ENCODE results near the gene MARS1. TPM values are rescaled to one million over a fixed set of nuclear protein-coding genes. Genes with fewer than 3 reads are reported as not detected.
A peak's percentile ranks its signal among the peaks of the same experiment; 100 is the strongest.

MARS1 gene
- polyA plus RNA-seq, 3 donors: 31.7 to 67.0 (median 42.7) TPM

DNA sequence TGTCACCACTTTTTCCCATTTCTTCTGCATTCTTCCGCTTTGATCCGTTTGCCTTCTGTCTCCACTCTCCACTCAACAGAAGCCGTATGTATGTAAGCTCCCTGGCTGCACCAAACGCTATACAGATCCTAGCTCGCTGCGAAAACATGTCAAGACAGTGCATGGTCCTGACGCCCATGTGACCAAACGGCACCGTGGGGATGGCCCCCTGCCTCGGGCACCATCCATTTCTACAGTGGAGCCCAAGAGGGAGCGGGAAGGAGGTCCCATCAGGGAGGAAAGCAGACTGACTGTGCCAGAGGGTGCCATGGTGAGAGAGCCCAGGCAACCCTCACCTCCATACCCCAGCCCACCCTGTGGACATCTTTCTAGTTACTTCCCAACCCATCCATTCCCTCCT, 20.0 kb upstream of the MARS1 start:
- WGBS, 3 donors: 70 to 87% (median 87%) methylated on average over 11 of the region's 11 CpGs
- H3K27ac ChIP-seq (ENCODE audit: low read depth, low read length): no peak overlapping the region

DNA sequence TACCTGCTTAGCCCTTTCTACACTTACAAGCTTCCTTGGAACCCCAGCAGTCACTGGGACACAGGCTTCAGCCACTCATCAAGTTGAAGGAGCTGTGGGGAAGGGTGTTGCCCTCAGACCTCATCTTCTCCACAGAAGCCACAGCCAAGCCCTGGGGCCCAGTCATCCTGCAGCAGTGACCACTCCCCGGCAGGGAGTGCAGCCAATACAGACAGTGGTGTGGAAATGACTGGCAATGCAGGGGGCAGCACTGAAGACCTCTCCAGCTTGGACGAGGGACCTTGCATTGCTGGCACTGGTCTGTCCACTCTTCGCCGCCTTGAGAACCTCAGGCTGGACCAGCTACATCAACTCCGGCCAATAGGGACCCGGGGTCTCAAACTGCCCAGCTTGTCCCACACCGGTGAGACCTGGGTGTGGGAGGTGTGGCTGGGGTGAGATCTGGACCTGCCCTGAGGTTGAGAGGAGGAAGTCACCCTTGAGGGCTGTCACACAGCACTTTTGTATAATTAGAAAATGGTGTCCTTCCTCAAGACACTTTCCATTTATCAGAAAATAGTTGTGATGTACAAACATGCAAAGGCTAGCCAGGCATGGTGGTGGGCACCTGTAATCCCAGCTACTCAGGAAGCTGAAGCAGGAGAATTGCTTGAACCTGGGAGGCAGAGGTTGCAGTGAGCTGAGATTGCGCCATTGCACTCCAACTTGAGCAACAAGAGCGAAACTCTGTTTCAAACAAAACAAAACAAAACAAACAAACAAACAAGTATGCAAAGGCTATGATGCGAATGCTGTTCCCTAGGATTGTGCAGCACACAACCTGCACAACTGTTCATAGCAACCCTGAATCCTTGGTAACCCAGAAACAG, 18.3 kb upstream of the MARS1 start:
- H3K27ac ChIP-seq (ENCODE audit: low read depth, low read length): no peak overlapping the region
- 81 to 83% (median 82%) methylated on average over 10 of the region's 10 CpGs for WGBS, 3 donors

DNA sequence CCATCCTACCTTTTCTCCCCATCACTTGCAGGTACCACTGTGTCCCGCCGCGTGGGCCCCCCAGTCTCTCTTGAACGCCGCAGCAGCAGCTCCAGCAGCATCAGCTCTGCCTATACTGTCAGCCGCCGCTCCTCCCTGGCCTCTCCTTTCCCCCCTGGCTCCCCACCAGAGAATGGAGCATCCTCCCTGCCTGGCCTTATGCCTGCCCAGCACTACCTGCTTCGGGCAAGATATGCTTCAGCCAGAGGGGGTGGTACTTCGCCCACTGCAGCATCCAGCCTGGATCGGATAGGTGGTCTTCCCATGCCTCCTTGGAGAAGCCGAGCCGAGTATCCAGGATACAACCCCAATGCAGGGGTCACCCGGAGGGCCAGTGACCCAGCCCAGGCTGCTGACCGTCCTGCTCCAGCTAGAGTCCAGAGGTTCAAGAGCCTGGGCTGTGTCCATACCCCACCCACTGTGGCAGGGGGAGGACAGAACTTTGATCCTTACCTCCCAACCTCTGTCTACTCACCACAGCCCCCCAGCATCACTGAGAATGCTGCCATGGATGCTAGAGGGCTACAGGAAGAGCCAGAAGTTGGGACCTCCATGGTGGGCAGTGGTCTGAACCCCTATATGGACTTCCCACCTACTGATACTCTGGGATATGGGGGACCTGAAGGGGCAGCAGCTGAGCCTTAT, 17.4 kb upstream of the MARS1 start:
- WGBS, 3 donors: 89 to 95% (median 95%) methylated on average over 14 of the region's 14 CpGs
- no peak overlapping the region for H3K27ac ChIP-seq (ENCODE audit: low read depth, low read length)

DNA sequence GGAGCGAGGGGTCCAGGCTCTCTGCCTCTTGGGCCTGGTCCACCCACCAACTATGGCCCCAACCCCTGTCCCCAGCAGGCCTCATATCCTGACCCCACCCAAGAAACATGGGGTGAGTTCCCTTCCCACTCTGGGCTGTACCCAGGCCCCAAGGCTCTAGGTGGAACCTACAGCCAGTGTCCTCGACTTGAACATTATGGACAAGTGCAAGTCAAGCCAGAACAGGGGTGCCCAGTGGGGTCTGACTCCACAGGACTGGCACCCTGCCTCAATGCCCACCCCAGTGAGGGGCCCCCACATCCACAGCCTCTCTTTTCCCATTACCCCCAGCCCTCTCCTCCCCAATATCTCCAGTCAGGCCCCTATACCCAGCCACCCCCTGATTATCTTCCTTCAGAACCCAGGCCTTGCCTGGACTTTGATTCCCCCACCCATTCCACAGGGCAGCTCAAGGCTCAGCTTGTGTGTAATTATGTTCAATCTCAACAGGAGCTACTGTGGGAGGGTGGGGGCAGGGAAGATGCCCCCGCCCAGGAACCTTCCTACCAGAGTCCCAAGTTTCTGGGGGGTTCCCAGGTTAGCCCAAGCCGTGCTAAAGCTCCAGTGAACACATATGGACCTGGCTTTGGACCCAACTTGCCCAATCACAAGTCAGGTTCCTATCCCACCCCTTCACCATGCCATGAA, 16.8 kb upstream of the MARS1 start:
- WGBS, 3 donors: 87 to 94% (median 94%) methylated on average over 4 of the region's 4 CpGs
- no peak overlapping the region for H3K27ac ChIP-seq (ENCODE audit: low read depth, low read length)

DNA sequence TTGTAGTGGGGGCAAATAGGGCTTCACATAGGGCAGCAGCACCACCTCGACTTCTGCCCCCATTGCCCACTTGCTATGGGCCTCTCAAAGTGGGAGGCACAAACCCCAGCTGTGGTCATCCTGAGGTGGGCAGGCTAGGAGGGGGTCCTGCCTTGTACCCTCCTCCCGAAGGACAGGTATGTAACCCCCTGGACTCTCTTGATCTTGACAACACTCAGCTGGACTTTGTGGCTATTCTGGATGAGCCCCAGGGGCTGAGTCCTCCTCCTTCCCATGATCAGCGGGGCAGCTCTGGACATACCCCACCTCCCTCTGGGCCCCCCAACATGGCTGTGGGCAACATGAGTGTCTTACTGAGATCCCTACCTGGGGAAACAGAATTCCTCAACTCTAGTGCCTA, 16.2 kb upstream of the MARS1 start:
- no peak overlapping the region for H3K27ac ChIP-seq (ENCODE audit: low read depth, low read length)
- WGBS, 3 donors: 86 to 94% (median 88%) methylated on average over 3 of the region's 3 CpGs

DNA sequence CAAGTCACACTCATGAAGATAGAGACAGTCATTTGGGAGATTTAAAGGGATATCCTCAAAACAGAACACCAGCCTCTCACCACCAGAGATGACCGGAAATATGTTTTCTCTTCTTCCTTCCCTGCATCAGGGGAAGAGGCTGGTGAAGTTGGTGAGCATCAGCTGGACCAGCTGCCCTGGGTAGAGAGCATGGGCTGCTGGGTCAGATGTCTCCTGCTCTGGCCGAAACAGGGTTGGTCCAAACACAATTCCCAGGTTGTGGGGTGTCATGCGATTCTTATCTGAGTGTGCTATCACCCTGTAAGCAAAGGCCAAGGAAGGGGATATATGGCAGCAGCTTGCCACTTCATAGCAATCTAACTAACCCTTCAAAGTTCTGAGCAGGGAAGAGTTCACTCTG, 15.5 kb upstream of the MARS1 start:
- WGBS, 3 donors: 77 to 91% (median 89%) methylated on average over 3 of the region's 3 CpGs
- H3K27ac ChIP-seq (ENCODE audit: low read depth, low read length): no peak overlapping the region

DNA sequence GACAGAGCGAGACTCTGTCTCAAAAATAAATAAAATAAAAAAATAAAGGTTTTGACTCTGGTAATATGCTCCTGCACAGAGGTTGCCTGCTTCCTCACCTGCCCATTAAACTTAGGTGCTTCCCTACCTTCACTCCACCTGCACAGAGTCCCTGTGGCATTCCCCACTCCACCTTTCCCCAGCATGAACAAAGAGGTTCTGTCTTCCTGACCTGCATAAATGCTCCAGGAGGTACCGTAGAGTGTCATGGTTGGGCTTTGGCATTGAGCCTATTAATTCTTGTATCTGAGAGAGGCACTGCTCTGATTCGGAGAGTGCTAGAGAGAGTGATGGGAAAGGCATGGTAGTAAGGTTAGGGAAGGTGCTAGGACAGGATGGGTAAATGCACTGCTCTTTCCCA, 14.5 kb upstream of the MARS1 start:
- 38 to 67% (median 54%) methylated on average over 3 of the region's 3 CpGs for WGBS, 3 donors
- H3K27ac ChIP-seq (ENCODE audit: low read depth, low read length): no peak overlapping the region

DNA sequence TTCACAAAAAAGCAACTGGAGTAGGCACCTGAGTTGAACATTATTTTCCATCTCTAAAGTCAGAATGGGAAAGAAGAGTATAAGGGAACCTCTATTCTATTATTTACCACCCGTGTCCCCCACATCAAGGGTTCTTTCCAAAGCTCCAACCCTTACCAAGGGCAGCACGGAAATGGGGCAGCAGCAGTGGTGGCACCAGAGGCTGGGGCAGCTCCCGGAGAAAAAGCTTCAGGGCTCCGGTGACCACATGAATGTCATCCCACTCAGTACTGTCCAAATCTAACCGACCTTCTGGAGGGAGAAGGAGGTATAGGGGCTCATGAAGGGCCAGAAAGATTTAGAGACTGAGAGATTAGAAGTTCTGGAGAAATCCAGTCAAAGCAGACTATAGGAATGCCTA, 14.0 kb upstream of the MARS1 start:
- 92 to 95% (median 93%) methylated on average over 5 of the region's 5 CpGs for WGBS, 3 donors
- no peak overlapping the region for H3K27ac ChIP-seq (ENCODE audit: low read depth, low read length)

DNA sequence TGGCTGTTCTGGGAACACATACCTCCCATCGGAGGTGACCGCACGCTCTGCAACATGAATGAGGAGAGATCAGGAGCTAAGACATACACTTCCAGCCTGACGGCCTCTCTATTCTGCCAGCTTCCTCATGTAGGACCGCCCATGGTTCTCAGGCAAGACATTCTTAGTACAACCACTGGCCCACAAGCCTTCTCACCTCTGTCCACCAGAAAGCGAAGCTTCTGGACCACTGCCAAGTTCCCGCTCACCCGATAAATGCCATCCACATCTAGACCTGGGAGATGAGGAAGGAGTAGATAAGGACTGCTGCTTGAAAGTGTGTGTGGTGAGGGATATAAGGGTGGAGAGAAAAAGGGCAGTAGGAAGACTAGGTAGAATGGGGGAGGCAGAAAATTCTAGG, 13.4 kb upstream of the MARS1 start:
- H3K27ac ChIP-seq (ENCODE audit: low read depth, low read length): no peak overlapping the region
- 75 to 81% (median 78%) methylated on average over 8 of the region's 8 CpGs for WGBS, 3 donors

DNA sequence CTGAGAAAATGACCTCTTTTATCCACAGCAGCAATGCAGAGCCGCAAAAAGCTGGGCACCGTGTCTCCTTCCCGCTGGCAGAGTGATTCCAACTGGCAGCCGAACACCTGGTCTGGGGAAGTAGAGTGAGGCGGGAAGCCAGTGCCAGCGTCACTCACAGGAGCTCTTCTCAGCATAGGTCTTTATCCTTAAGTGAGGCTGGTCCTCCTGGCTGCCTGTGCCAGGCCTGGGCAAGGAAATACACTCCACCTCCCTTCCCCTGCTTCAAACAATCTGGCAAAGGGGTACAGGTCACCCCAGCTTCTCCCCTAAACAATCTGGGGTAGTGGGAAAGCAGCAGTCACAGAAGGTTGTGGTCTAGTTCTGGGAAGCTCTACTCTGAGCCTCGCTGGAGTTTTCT, 13.0 kb upstream of the MARS1 start:
- H3K27ac ChIP-seq (ENCODE audit: low read depth, low read length): no peak overlapping the region
- 62 to 83% (median 80%) methylated on average over 7 of the region's 7 CpGs for WGBS, 3 donors

DNA sequence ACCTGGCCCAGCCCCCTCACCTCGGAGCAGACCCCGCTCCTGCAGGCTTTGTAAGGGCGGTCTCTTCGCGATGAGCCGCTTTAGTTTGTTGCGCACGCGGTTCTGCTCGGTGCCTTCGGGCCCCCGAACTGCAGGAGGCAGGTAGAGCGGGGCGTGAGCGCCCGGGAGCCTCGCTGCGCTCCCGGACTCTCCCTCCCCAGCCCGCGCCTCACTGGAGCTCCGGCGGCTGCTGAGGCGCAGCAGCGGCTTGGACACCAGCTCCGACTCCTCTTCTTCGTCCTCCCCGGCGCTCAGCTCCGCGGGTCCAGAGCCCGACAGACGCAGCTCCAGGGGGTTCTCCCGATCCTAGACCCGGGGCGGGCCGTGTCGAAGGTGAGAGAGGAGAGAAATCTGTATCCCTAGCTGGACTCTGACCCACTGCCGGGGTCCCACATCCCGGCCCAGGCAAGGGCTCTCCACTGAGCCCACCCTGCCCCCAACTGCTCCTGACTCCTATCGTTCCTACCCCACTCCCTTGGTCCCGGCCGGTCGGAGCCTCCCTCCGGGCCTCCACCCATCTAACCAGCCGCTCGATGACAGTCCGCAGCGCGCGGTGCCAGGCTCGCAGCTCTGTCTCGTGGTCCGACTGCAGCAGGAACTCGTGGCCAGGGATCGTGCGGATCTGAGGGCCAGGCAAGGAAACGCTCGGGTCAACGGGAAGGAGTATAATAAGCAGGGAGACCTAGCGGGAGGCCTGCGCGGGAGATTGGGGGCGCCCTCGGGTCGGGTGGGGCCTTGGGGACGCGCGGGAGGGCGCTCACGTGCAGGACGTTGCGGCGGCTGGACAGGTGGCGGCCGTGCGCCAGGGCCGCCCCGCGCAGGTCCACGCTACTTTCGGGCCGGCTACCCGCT, 12.4 kb upstream of the MARS1 start:
- 11 to 25% (median 22%) methylated on average over 67 to 84 of the region's 84 CpGs for WGBS, 3 donors
- H3K27ac ChIP-seq (ENCODE audit: low read depth, low read length): no peak overlapping the region

DNA sequence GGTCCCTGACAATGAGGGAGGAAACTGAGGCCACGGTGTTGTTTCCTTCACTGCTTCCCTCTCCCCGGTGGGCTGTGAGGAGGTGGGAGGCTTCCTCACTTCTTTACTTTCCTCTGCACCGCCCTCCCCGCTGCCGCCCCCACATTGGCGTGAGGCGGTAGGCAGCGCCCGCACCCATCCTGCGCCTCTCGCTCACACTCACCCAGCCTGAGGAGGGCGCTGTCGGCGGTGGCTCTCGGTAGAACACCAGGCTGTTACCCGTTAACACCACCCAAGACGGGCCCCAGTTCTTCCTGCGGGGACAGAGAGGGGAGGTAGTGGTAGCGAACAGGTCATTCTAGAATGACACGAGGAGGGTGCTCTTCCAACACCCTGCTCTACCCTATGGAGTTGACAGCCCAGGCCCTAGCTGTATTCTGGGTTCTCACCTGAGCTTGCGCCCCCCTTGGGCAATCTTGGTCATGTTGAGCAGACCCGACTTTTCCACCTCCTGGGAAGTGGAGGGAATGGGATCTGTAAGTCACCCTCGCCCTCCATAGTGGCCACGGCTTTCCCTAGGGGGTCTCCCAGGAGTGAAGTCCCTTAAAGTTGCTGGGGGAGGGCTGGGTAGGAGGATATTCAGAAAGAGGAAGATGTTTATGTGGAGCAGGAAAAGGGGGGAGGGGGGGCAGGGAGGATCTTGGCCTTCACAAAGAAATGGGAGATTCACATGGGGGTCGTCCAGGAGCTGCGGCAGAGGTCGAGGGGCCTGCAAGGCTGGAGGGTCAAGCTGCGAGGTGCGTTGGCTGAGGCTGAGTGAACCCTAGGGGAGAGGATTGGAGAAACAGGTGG, 11.5 kb upstream of the MARS1 start:
- no peak overlapping the region for H3K27ac ChIP-seq (ENCODE audit: low read depth, low read length)

DNA sequence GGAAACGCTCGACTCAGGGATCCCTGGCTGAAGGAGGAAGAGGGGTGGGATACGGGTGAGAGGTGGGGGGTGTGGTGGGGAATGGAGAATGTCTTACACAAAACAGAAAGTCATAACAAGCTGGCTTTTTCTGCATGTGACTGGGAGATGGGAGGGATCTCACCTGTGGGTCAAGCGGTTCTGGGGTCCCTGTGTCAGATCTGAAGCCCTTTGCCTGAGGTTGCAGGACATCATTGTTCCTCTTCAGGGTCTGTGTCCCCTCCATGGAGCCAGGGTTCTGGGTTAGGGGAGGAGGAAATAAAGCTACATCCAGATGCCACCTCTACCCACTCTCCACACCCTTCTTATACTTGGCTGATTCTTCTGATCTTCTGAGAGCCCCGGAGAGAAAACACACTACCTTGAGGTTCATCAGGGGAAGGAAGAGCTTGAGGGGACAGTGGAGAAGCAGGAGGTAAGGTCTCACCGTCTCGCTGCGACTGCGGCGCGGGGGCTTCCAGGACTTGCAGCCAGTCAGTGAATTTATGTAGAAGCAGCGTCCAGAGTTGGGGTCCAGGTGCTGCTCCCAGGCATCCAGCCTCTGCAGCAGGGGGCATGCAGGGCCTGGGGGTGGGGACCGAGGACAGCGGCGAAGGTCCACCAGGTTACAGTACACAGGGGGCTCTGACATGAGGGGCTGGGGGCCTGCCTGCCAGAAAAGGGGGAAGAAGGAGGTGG, 10.7 kb upstream of the MARS1 start:
- H3K27ac ChIP-seq (ENCODE audit: low read depth, low read length): peak overlapping the region; percentile 65
- 43 to 80% (median 68%) methylated on average over 15 of the region's 15 CpGs for WGBS, 3 donors

More for the DNA sequence above, 11.5 kb upstream of the MARS1 start:
- 13 to 19% (median 17%) methylated on average over 27 to 29 of the region's 29 CpGs for WGBS, 3 donors

DNA sequence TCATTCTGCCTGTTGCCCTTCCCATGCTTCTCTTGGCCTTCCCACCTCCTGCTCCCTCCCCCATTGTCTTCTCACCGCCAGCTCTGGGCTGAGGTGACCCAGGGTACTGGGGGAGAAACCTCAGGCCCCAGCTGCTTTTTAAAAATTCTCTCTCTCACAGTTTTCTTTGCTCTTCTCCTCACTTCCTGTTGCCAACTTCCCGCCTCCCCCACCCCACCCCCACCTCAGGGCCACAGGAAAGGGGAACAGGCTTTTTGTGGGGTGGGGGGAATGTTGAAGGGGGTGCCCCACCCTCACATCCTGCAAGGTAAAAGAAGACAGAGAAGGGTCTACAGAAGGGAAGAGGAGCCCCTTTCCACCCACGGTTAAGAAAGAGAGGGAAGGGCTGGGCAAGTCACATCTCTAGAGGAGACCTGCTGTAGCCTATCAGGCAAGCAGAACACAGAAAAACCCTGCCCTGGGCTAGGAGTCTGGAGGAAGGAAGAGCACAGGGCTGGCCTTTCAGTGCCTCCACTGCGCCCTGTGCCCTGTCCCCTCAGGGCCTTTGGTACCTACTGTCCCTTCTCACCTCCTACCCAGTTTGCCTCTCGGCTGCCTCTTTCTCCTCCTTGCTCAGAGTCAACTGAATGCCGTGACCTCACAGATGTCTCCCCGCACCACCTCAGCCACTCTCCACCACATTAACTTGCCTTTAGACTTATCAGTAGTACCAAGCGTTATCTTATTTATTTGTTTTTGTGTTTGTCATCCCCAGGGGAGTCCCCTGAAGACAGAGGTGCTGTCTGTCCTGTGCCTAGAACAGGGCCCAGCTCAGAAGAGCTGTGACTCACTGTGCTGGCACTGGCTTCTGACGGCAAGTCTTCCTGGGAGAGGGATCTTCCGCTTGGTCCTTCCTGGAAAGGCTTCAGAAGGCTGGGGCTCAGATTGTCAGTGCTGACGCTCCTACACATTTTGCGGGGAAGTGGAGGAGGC, 9.9 kb upstream of the MARS1 start:
- peak overlapping the region; percentile 65 for H3K27ac ChIP-seq (ENCODE audit: low read depth, low read length)
- WGBS, 3 donors: 41 to 73% (median 45%) methylated on average over 10 to 12 of the region's 12 CpGs

DNA sequence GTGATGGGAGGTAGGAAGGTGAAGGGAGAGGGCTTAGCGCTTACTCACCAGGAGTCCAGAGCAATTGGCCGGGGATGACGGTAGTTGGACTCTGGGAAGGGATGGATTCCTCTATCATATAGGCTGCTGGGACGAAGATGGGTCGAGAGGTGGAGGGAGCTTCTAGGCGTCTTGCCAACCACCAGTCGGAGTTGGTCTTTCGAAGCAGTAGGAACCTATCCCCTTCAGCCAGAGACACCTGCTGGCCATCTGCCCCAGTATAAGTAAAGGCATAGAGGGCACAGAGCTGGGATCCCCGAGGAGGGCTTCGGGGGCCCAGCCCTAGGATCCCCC, 8.9 kb upstream of the MARS1 start:
- peak overlapping the region; percentile 19 for H3K27ac ChIP-seq (ENCODE audit: low read depth, low read length)
- 78 to 81% (median 79%) methylated on average over 10 of the region's 10 CpGs for WGBS, 3 donors

All from adipose tissue (tissue), 3 donors.